BJ (cell line): Measurements from ENCODE around the gene REEP1. TPM values are rescaled to one million over a fixed set of nuclear protein-coding genes. Genes with fewer than 3 reads are reported as not detected.
A peak's percentile ranks its signal among the peaks of the same experiment; 100 is the strongest.

ENCODE experiments used
- CTCF ChIA-PET: fragments of 350-600 bp; formaldehyde crosslinking; extraction: SDS; loops from one replicate; lab custom pipeline; 2021; ENCODE audit warnings: antibody characterized with exemption, inconsistent platforms; lab: Yijun Ruan, JAX
- POLR2A ChIA-PET: fragments of 300-600 bp; sonication (Branson Sonifier 250); formaldehyde crosslinking; extraction: SDS; loops from one replicate; lab custom pipeline; 2021; ENCODE audit warnings: antibody characterized with exemption; lab: Charles Lee
- DNase-seq: peaks from one replicate; pipeline ENCODE4 v3.0.0-alpha.2; 2011; ENCODE audit warnings: low read depth
- H3K27me3 ChIP-seq: 2 replicates; pipeline ENCODE4 v1.6.0; 2011; ENCODE audit warnings: low read length; ENCODE audit not compliant: control insufficient read depth, insufficient read depth
- H3K36me3 ChIP-seq: 2 replicates; pipeline ENCODE4 v1.5.1; 2011; ENCODE audit warnings: low read length; ENCODE audit not compliant: control insufficient read depth, insufficient read depth
- H3K4me3 ChIP-seq: 2 replicates; pipeline ENCODE4 v1.5.1; 2011; ENCODE audit warnings: low read depth, mild to moderate bottlenecking, control low read depth, low read length
- CTCF ChIP-seq: IDR thresholded peaks from 2 replicates; pipeline ENCODE4 v1.5.1; 2011; ENCODE audit warnings: low read depth, mild to moderate bottlenecking, control low read depth, inconsistent platforms, low read length, moderate library complexity; ENCODE audit not compliant: insufficient read depth
- polyA plus RNA-seq: library from polyadenylated mRNA; depleted of rRNA; stranded (reverse); fragments of >200 nt; gene quantifications from 2 replicates; pipeline ENCODE4 v1.2.3, GENCODE V29; 2011

REEP1 gene
- polyA plus RNA-seq, 1 experiment = 0.13 TPM

- H3K27me3 ChIP-seq = no peaks in the 10 kb centered on the region
- H3K4me3 ChIP-seq = no peak overlapping the region
- H3K36me3 ChIP-seq = no peaks in the 10 kb centered on the region
- ChIA-PET CTCF (interaction anchor here (3.7 kb wide), 1 partner anchor 147 kb away, joined by 20 read pairs; no protein-coding TSS in a partner anchor), POLR2A (no interaction called here)
- DNase-seq = no peak
- TF ChIP-seq CTCF = peak; percentile 72
These were observed 30.9 kb upstream of the REEP1 start for GRCh38 chr2:86368161-86368824.

GRCh38 chr2:86367499-86367777 lies 30.0 kb upstream of the REEP1 start:
- TF ChIP-seq CTCF = no peak
- no peak for DNase-seq
- CTCF ChIA-PET = interaction anchor here (3.7 kb wide), 1 partner anchor 146 kb away, joined by 20 read pairs; no protein-coding TSS in a partner anchor
- Histone ChIP-seq H3K4me3 (no peak overlapping the region), H3K27me3 (no peaks in the 10 kb centered on the region), H3K36me3 (no peaks in the 10 kb centered on the region)
- POLR2A ChIA-PET = no interaction called here

- no peak overlapping the region for H3K4me3 ChIP-seq
- no peak for DNase-seq
- no peaks in the 10 kb centered on the region for H3K27me3 ChIP-seq
- CTCF ChIA-PET = interaction anchor here (0.6 to 3.7 kb wide), 2 partner anchors 131 to 146 kb away, joined by 4 to 20 read pairs; no protein-coding TSS in a partner anchor
- POLR2A ChIA-PET = no interaction called here
- TF ChIP-seq CTCF = no peak
- no peaks in the 10 kb centered on the region for H3K36me3 ChIP-seq
These were observed 29.4 kb upstream of the REEP1 start for GRCh38 chr2:86366651-86367498.

GRCh38 chr2:86364894-86365293 lies 27.5 kb upstream of the REEP1 start:
- Histone ChIP-seq H3K4me3 (no peak overlapping the region), H3K27me3 (peaks cover 3% of the 10 kb centered on the region), H3K36me3 (no peaks in the 10 kb centered on the region)
- DNase-seq = no peak
- CTCF ChIA-PET = interaction anchor here (1.5 to 3.7 kb wide), 2 partner anchors 66 to 144 kb away, joined by 3 to 20 read pairs; no protein-coding TSS in a partner anchor
- no peak for TF ChIP-seq CTCF
- POLR2A ChIA-PET = no interaction called here

GRCh38 chr2:86360776-86361175 lies 23.4 kb upstream of the REEP1 start:
- ChIA-PET POLR2A (no interaction called here), CTCF (interaction anchor here (1.0 to 1.3 kb wide), 2 partner anchors 12 to 140 kb away, joined by 3 read pairs; no protein-coding TSS in a partner anchor)
- DNase-seq = no peak
- no peak for TF ChIP-seq CTCF
- no peak overlapping the region for H3K4me3 ChIP-seq
- peaks cover 3% of the 10 kb centered on the region for H3K27me3 ChIP-seq
- no peaks in the 10 kb centered on the region for H3K36me3 ChIP-seq
